Measurements from ENCODE around the gene SMURF1. TPM values are rescaled to one million over a fixed set of nuclear protein-coding genes. Genes with fewer than 3 reads are reported as not detected.

SMURF1 gene
- total and polyA plus RNA-seq, 2 of the 8 experiments (the other 6 are each of a cell fraction or from before 2014, with no cell fraction given): 9.6 to 24.5 TPM

- CTCF ChIA-PET (ENCODE audit: partially characterized antibody): interaction anchor here (0.6 to 1.8 kb wide), 7 partner anchors 7 to 364 kb away, joined by 3 to 6 read pairs (median 3); no protein-coding TSS in a partner anchor
- no peak for FAIRE-seq
- 94% methylated on average over 14 of the region's 14 CpGs; no CpG with 5 or more reads in 1 of the 2 experiments for WGBS, 2 experiments (ENCODE audit: extremely low coverage in 1 of 2, insufficient coverage in 1 of 2, insufficient read length in 1 of 2, insufficient replicate concordance in 2 of 2, low coverage in 1 of 2, low lambda C conversion rate in 2 of 2, missing lambda C conversion rate in 1 of 2)
- no peak for TF ChIP-seq SRF (IDR thresholded peaks at IDR 0.05; ENCODE audit: low read depth, low read length)
- TF ChIP-seq RXRA (IDR thresholded peaks at IDR 0.05; ENCODE audit: insufficient read depth, low read depth, low read length): no peak
- no peak for TF ChIP-seq HDAC6 (IDR thresholded peaks at IDR 0.05; ENCODE audit: low read depth, low read length)
- TF ChIP-seq CBX8 (IDR thresholded peaks at IDR 0.05; ENCODE audit: borderline replicate concordance, low read depth, low read length): no peak
- TF ChIP-seq GABPA (IDR thresholded peaks at IDR 0.05; ENCODE audit: borderline replicate concordance, insufficient read depth, low read length): no peak
- TF ChIP-seq RAD21 (IDR thresholded peaks at IDR 0.05 in 1 of 2, conservative IDR thresholded peaks at IDR 0.05 in 1 of 2; ENCODE audit: low read depth in 2 of 2, low read length in 2 of 2): no peak
- TF ChIP-seq MAFK (IDR thresholded peaks at IDR 0.05; ENCODE audit: low read depth, low read length): no peak
- TF ChIP-seq ATF3 (IDR thresholded peaks at IDR 0.05; ENCODE audit: insufficient read depth, low read depth, low read length): no peak
- TF ChIP-seq CREB1 (IDR thresholded peaks at IDR 0.05): no peak
- TF ChIP-seq TEAD4 (IDR thresholded peaks at IDR 0.05; ENCODE audit: low read depth, low read length): no peak
- TF ChIP-seq EP300 (IDR thresholded peaks at IDR 0.05; ENCODE audit: borderline replicate concordance in 1 of 2, low read depth in 2 of 2, low read length in 2 of 2): no peak
- no peak for TF ChIP-seq RBBP5 (IDR thresholded peaks at IDR 0.05; ENCODE audit: borderline replicate concordance, low read depth, low read length)
- TF ChIP-seq BRCA1 (IDR thresholded peaks at IDR 0.05; ENCODE audit: low read depth, low read length): no peak
These were observed 142.9 kb downstream of the SMURF1 start for GRCh38 chr7:99000904-99001465.

More at GRCh38 chr7:99000904-99001465, 142.9 kb downstream of the SMURF1 start:
- Histone ChIP-seq H4K20me1 (replicated peaks in 1 of 2; ENCODE audit: control insufficient read depth in 1 of 2, insufficient read depth in 2 of 2, low read length in 2 of 2) (peaks cover 0 to 2% of the 10 kb centered on the region in 2 experiments), H4K5ac (ENCODE audit: insufficient read length, low read depth, low read length) (no peak overlapping the region), H4K91ac (replicated peaks; ENCODE audit: insufficient read length, low read length) (no peak overlapping the region), H3K14ac (ENCODE audit: insufficient read length) (no peak overlapping the region), H2BK20ac (ENCODE audit: low read length) (no peak overlapping the region), H3K4me2 (ENCODE audit: insufficient read depth in 1 of 2, low read depth in 2 of 2, low read length in 2 of 2) (no peak overlapping the region), H3K56ac (replicated peaks; ENCODE audit: insufficient read length, low read depth, low read length) (no peak overlapping the region), H2BK15ac (ENCODE audit: low read length) (no peak overlapping the region), H2AK5ac (ENCODE audit: low read depth, low read length) (no peak overlapping the region), H2BK5ac (ENCODE audit: low read depth, low read length) (no peak overlapping the region), H3K4ac (replicated peaks; ENCODE audit: insufficient read length, low read depth, low read length) (no peak overlapping the region), H3K79me2 (ENCODE audit: control insufficient read depth in 1 of 2, insufficient read depth in 2 of 2, low read length in 2 of 2) (no peaks in the 10 kb centered on the region), H3K18ac (ENCODE audit: extremely low read depth, low read length) (no peak overlapping the region), H2BK120ac (replicated peaks; ENCODE audit: low read depth, low read length) (no peak overlapping the region), H3K4me1 (replicated peaks in 1 of 4; ENCODE audit: control insufficient read depth in 3 of 4, insufficient read depth in 4 of 4, low read length in 3 of 4) (no peaks in the 10 kb centered on the region), H3K9ac (replicated peaks in 1 of 4; ENCODE audit: extremely low read depth in 1 of 4, low read depth in 3 of 4, low read length in 3 of 4) (no peak overlapping the region), H2AFZ (ENCODE audit: low read length) (no peak overlapping the region), H3K9me3 (ENCODE audit: insufficient read depth in 2 of 2, low read depth in 1 of 2, low read length in 1 of 2) (no peaks in the 10 kb centered on the region), H3K23me2 (ENCODE audit: low read depth, low read length) (no peaks in the 10 kb centered on the region; the same call in 1 of the 2 replicates), H4K8ac (ENCODE audit: extremely low read depth, insufficient read depth, low read length) (no peak overlapping the region), H3K23ac (ENCODE audit: insufficient read length) (no peak overlapping the region), H2BK12ac (ENCODE audit: low read depth, low read length) (no peak overlapping the region), H3K36me3 (ENCODE audit: control insufficient read depth in 2 of 4, insufficient read depth in 4 of 4, low read length in 3 of 4) (peaks cover 11 to 44% (median 33%) of the 10 kb centered on the region in 4 experiments; a peak in 5 of 8 replicates), H3K4me3 (ENCODE audit: extremely low read depth in 1 of 4, insufficient read depth in 2 of 4, low read depth in 3 of 4, low read length in 4 of 4) (no peak overlapping the region), H3K79me1 (ENCODE audit: low read depth, low read length) (no peaks in the 10 kb centered on the region), H3K27me3 (replicated peaks in 1 of 4; ENCODE audit: control insufficient read depth in 3 of 4, extremely low read depth in 1 of 4, insufficient read depth in 3 of 4, low read length in 3 of 4) (no peaks in the 10 kb centered on the region), H3K27ac (ENCODE audit: low read depth, low read length) (no peak overlapping the region)
- POLR2A ChIA-PET (ENCODE audit: partially characterized antibody): interaction anchor here (1.1 kb wide), 1 partner anchor 10 kb away, joined by 4 read pairs; no protein-coding TSS in a partner anchor
- no peak for DNase-seq (ENCODE audit: low read depth in 1 of 2, low spot score in 2 of 2)

Measured in H1 (cell line).